ENCODE measurements around the gene HOPX. TPM values are rescaled to one million over a fixed set of nuclear protein-coding genes. Genes with fewer than 3 reads are reported as not detected.
"Not testable (repeated sequence)": the region's sequence is repeated elsewhere in the genome, so short reads cannot be mapped to it uniquely, and the experiment has no call there.

Gene HOPX
- total and polyA plus RNA-seq, 8 donors: 1.2 to 79.1 (median 48.2) TPM; not detected in 1

DNA sequence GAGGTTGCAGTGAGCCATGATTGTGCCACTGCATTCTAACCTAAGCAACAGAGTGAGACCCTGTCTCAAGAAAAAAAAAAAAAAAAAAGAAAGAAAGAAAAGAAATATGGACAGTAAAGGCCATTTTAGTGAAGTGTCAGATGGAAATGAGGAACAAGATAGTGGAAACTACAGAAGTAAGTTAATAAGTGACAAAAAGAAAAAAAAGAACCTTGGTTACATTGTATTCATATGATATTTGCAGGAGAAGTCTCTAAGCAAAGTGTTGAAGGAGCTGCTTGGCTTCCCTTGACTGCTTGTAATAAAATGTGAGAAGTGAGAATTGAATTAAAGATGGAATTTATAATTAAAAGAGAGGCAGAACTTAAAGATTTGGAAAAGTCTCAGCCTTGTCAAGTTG lies 73.2 kb downstream of the HOPX start:
- no peak overlapping the region for H3K4me3 ChIP-seq
- H3K9me3 ChIP-seq: no peaks in the 10 kb centered on the region
- intact Hi-C loops (cut with DNase I; ENCODE audit: low total_unique reads): no loop called here
- no peaks in the 10 kb centered on the region for H3K4me1 ChIP-seq
- no peak for DNase-seq
- TF ChIP-seq POLR2A (IDR thresholded peaks at IDR 0.05) (no peak), EP300 (IDR thresholded peaks at IDR 0.05) (no peak), POLR2AphosphoS5 (IDR thresholded peaks at IDR 0.05) (no peak)
- TF ChIP-seq, protein P1, sequence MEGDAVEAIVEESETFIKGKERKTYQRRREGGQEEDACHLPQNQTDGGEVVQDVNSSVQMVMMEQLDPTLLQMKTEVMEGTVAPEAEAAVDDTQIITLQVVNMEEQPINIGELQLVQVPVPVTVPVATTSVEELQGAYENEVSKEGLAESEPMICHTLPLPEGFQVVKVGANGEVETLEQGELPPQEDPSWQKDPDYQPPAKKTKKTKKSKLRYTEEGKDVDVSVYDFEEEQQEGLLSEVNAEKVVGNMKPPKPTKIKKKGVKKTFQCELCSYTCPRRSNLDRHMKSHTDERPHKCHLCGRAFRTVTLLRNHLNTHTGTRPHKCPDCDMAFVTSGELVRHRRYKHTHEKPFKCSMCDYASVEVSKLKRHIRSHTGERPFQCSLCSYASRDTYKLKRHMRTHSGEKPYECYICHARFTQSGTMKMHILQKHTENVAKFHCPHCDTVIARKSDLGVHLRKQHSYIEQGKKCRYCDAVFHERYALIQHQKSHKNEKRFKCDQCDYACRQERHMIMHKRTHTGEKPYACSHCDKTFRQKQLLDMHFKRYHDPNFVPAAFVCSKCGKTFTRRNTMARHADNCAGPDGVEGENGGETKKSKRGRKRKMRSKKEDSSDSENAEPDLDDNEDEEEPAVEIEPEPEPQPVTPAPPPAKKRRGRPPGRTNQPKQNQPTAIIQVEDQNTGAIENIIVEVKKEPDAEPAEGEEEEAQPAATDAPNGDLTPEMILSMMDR (IDR thresholded peaks at IDR 0.05): no peak
- H3K36me3 ChIP-seq: no peaks in the 10 kb centered on the region
- no peak overlapping the region for H3K27ac ChIP-seq
- peaks cover 0 to 7% (median 0%) of the 10 kb centered on the region in 3 donors for H3K27me3 ChIP-seq

DNA sequence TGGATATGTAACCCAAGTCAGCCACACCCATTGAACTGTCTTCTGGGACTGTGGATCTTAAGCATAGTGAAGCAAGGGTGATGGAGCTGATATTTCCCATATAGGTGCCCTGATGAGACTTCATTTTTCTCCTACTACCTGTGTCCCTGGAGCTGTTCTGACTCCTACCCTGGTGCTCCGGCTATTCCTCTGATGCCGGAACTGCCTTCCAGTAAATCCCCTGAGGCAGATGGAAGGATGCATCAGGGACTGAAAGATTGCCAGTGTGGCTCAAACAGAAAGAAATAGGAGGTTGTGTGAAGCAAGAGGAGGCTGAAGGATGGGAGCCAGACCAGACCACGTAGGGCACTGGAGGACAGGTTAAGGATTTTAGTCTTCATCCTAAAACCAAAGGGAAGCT lies 74.7 kb downstream of the HOPX start:
- Histone ChIP-seq H3K36me3 (no peaks in the 10 kb centered on the region), H3K4me1 (no peaks in the 10 kb centered on the region), H3K27ac (no peak overlapping the region), H3K27me3 (peaks cover 0 to 7% (median 0%) of the 10 kb centered on the region in 3 donors), H3K9me3 (no peaks in the 10 kb centered on the region), H3K4me3 (no peak overlapping the region)
- WGBS, 5 donors: 51 to 75% (median 59%) methylated on average over 3 of the region's 3 CpGs
- no peak for DNase-seq
- TF ChIP-seq EP300 (IDR thresholded peaks at IDR 0.05) (no peak), POLR2A (IDR thresholded peaks at IDR 0.05) (no peak)
- TF ChIP-seq, protein P1 (IDR thresholded peaks at IDR 0.05): no peak
- intact Hi-C loops (cut with DNase I; ENCODE audit: low total_unique reads): no loop called here

DNA sequence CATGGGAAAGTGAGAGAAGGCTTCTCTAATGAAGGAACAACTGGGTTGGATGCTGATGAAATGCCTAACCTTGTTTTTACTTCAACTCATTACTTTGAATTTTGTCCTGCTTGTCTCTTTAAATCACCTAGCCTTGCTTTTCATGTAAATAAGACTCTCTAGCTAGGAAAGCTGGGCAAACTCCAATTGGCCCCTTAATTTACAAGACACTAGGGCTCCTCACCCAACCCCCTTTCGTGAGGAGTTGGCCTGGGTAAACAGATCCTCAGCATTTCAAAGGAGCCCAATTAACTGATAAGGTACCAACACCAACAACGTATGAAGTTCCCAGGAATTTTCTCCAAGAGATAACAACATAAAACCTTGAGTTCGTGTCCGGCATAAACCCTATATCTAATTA lies 75.6 kb downstream of the HOPX start:
- WGBS, 5 donors: 21 to 40% (median 26%) methylated on average over 4 of the region's 4 CpGs
- DNase-seq; H3K36me3 ChIP-seq; H3K4me3 ChIP-seq; H3K9me3 ChIP-seq; H3K4me1 ChIP-seq; intact Hi-C loops (cut with DNase I; ENCODE audit: low total_unique reads); H3K27me3 ChIP-seq; H3K27ac ChIP-seq: not testable (repeated sequence)

DNA sequence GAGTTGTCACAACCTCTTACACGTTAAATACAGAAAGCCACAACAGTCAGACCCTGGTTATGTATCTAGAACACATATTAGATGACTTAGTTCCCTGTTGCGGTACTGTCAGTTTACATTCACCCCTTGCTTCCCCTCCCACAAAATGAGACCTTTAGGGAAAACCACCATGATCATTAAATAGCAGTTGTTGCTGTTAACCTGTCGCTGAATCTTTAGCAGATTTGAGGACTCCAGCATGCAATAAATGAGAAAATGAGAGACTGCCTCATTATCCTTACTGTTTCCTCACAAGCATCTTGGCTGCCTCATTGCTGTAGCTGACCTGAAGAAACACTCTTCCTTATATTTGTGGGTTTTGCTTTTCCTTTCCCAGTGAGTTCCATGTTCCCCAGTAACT lies 77.8 kb downstream of the HOPX start:
- Histone ChIP-seq H3K4me1 (no peaks in the 10 kb centered on the region), H3K4me3 (no peak overlapping the region), H3K27me3 (peaks cover 0 to 7% (median 0%) of the 10 kb centered on the region in 3 donors), H3K9me3 (no peaks in the 10 kb centered on the region), H3K27ac (no peak overlapping the region), H3K36me3 (no peaks in the 10 kb centered on the region)
- no peak for DNase-seq
- WGBS, 5 donors: 55 to 72% (median 67%) methylated on average over 3 of the region's 3 CpGs
- intact Hi-C loops (cut with DNase I; ENCODE audit: low total_unique reads): no loop called here
- TF ChIP-seq EP300 (IDR thresholded peaks at IDR 0.05): no peak
- TF ChIP-seq POLR2AphosphoS5 (IDR thresholded peaks at IDR 0.05): no peak
- TF ChIP-seq POLR2A (IDR thresholded peaks at IDR 0.05): no peak
- TF ChIP-seq, protein P1 (IDR thresholded peaks at IDR 0.05): no peak

Other genes with a start within 250 kb of the HOPX start
- gene PPAT, start 245.7 kb downstream of the HOPX start, total RNA-seq: 10 to 100 TPM in 1 of 5 donors, 1 to 10 TPM in 3, not detected in 1; 1.3 to 13.6 (median 7.3) TPM
- 1 to 10 TPM; 2.4 to 3.2 (median 2.9) TPM for gene PPAT, start 245.7 kb downstream of the HOPX start, polyA plus RNA-seq
- gene PAICS, start 245.0 kb downstream of the HOPX start, total RNA-seq: 10 to 100 TPM in 2 of 5 donors, 1 to 10 TPM in 3; 2.3 to 27.2 (median 8.9) TPM
- gene PAICS, start 245.0 kb downstream of the HOPX start, polyA plus RNA-seq: 10 to 100 TPM; 17.3 to 32.8 (median 21.3) TPM
- gene SRP72, start 213.7 kb downstream of the HOPX start, total RNA-seq: 10 to 100 TPM; 28.4 to 63.7 (median 44.2) TPM
- 10 to 100 TPM; 28.9 to 39.9 (median 30.0) TPM for gene SRP72, start 213.7 kb downstream of the HOPX start, polyA plus RNA-seq
- under 1 TPM in 1 of 5 donors, not detected in 4; 0.55 TPM for gene ARL9, start 175.5 kb downstream of the HOPX start, total RNA-seq
- under 1 TPM in 2 of 3 donors, not detected in 1; 0.25 to 0.50 TPM for gene ARL9, start 175.5 kb downstream of the HOPX start, polyA plus RNA-seq
- gene SPINK2, start 140.4 kb upstream of the HOPX start, total RNA-seq: 1 to 10 TPM in 1 of 5 donors, not detected in 4; 2.3 TPM
- under 1 TPM in 1 of 3 donors, not detected in 2; 0.70 TPM for gene SPINK2, start 140.4 kb upstream of the HOPX start, polyA plus RNA-seq
- gene REST, start 226.6 kb upstream of the HOPX start, total RNA-seq: 10 to 100 TPM; 36.4 to 79.7 (median 47.4) TPM
- gene REST, start 226.6 kb upstream of the HOPX start, polyA plus RNA-seq: 1 to 10 TPM; 3.1 to 4.9 (median 4.4) TPM

Measured in stomach (tissue), 9 donors.